Sigmoid colon (tissue), 4 donors: ENCODE measurements around the gene MARVELD3.

Experiments
- CTCF ChIP-seq, 4 experiments: fragments of 450-650 bp in 3 of 4; fragments of 200-600 bp in 1 of 4; IDR thresholded peaks; one replicate each; pipeline ENCODE4 v1.5.1; 2016 to 2019; ENCODE audit warnings: antibody characterized with exemption in 4 of 4, mild to moderate bottlenecking in 3 of 4, moderate library complexity in 2 of 4
- EP300 ChIP-seq, 4 donors: sonication (generic); formaldehyde crosslinking; IDR thresholded peaks; one replicate each; pipeline ENCODE4 v1.6.1; 2017; ENCODE audit warnings: antibody characterized with exemption in 4 of 4

DNA sequence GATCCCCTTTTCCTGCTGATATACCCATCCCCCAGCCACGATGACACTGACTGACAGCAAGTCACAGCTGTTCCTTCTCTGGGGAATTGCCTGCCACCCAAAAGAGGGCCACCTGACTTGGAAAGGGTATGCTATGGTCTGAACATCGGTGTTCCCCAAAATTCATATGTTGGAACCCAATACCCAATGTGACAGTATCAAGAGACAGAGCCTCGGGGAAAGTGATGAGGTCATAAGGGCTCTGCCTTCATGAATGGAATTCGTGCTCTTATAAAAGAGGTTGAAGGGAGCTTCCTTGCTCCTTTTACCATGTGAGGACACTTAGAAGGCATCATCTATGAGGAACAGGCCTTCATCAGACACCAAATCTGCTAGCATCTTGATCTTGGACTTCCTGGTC, 7.6 kb upstream of the MARVELD3 start:
- no peak for TF ChIP-seq CTCF (IDR thresholded peaks at IDR 0.05)
- no peak for TF ChIP-seq EP300 (IDR thresholded peaks at IDR 0.05)
